Pancreas (tissue), 10 donors: ENCODE measurements around the gene F2R. TPM values are rescaled to one million over a fixed set of nuclear protein-coding genes. Genes with fewer than 3 reads are reported as not detected.
A peak's percentile ranks its signal among the peaks of the same experiment; 100 is the strongest.

Source experiments
- ATAC-seq, 4 donors: fragments of 200-7000 bp; cut with Tn5 transposase; one replicate each; pipeline versions ENCODE4 v1.8.0 to v1.9.1; 2020; ENCODE audit warnings: mild to moderate bottlenecking in 4 of 4, moderate library complexity in 4 of 4
- DNase-seq, 6 donors: peaks; one replicate each; pipeline ENCODE4 v3.0.0-alpha.2; 2020
- FAIRE-seq: peaks from 2 replicates; lab custom pipeline; 2012; peaks lifted over from hg19 to GRCh38; lab: Jason Lieb, UNC
- H3K27ac ChIP-seq, 4 donors: fragments of 200-600 bp; sonication (generic); 1 replicate in 3 of 4; 2 replicates in 1 of 4; pipeline versions ENCODE4 v1.5.0 to v1.8.0; 2020
- H3K27me3 ChIP-seq, 4 donors: fragments of 200-600 bp; one replicate each; pipeline ENCODE4 v1.8.0; 2021
- H3K36me3 ChIP-seq, 3 donors: fragments of 200-600 bp; sonication (generic) in 1 of 3; one replicate each; pipeline versions ENCODE4 v1.5.0 to v1.8.0; 2020 to 2021
- H3K4me1 ChIP-seq, 3 donors: fragments of 200-600 bp; one replicate each; pipeline ENCODE4 v1.8.0; 2021
- H3K4me3 ChIP-seq, 4 donors: fragments of 200-600 bp; sonication (generic) in 2 of 4; one replicate each; pipeline versions ENCODE4 v1.5.0 to v1.8.0; 2020 to 2021
- H3K9me3 ChIP-seq, 4 donors: fragments of 200-600 bp; one replicate each; pipeline ENCODE4 v1.8.0; 2021
- WGBS, 2 donors: extraction: QIAGEN DNeasy Blood & Tissue Kit; methylation state at CpG; one replicate each; pipeline ENCODE4 v1.1.7; 2013; 5-methylcytosine and 5-hydroxymethylcytosine counted together
- intact Hi-C, 3 donors: fragments of 100-400 bp; cut with DNase I; formaldehyde crosslinking; loops; one replicate each; pipeline versions ENCODE4 v1.11.1 to v1.14.2; 2022
- polyA plus RNA-seq, 2 donors: library from polyadenylated mRNA; stranded (reverse); fragments of 200-250 nt; gene quantifications; one replicate each; pipeline ENCODE4 v1.2.3, GENCODE V29; 2013
- total RNA-seq, 6 donors: library from RNA; stranded (reverse); fragmentation: NEBNext Ultra II Directional in 4 of 6; extraction: Animal tissue kit (Norgen Biotek cat#: 25700) in 4 of 6; gene quantifications; one replicate each; pipeline versions ENCODE4 v1.2.1 to v1.2.4, GENCODE V29; 2021 to 2023
- TF ChIP-seq, protein P1 (sequence below), 4 donors: fragments of 200-600 bp; sonication (generic) in 3 of 4; IDR thresholded peaks; one replicate each; pipeline versions ENCODE4 v1.5.0 to v1.8.0; 2021; ENCODE audit warnings: antibody characterized with exemption in 4 of 4
- donor health status: healthy with polysubstance abuse.
- donor health status: DM: no; HTN: no; CAD: no; lungs with moderate emphysema.
- donor health status: DM: no; HTN: no; CAD: no.
- donor health status: control.
- donor health status: control.
- donor health status: Bipolar disorder and iron deficiency.
- donor health status: DM: yes; HTN: yes; CAD: no.
- donor health status: DM: no; HTN: no; CAD: no.
- donor health status: DM: no; HTN: no; CAD: no.
- donor health status: DM: yes; HTN: yes; CAD: no.

The F2R gene
- total and polyA plus RNA-seq, 8 donors: 0.38 to 15.0 (median 1.7) TPM

- Histone ChIP-seq H3K36me3 (peaks cover 3 to 5% (median 3%) of the 10 kb centered on the region in 3 donors), H3K27ac (no peak overlapping the region), H3K4me3 (no peak overlapping the region), H3K4me1 (no peaks in the 10 kb centered on the region), H3K9me3 (no peaks in the 10 kb centered on the region), H3K27me3 (no peaks in the 10 kb centered on the region)
- intact Hi-C loops: no loop called here
- FAIRE-seq (no peak), ATAC-seq (peak in 1 of 4 donors; percentile 18), DNase-seq (no peak)
- TF ChIP-seq, protein P1, sequence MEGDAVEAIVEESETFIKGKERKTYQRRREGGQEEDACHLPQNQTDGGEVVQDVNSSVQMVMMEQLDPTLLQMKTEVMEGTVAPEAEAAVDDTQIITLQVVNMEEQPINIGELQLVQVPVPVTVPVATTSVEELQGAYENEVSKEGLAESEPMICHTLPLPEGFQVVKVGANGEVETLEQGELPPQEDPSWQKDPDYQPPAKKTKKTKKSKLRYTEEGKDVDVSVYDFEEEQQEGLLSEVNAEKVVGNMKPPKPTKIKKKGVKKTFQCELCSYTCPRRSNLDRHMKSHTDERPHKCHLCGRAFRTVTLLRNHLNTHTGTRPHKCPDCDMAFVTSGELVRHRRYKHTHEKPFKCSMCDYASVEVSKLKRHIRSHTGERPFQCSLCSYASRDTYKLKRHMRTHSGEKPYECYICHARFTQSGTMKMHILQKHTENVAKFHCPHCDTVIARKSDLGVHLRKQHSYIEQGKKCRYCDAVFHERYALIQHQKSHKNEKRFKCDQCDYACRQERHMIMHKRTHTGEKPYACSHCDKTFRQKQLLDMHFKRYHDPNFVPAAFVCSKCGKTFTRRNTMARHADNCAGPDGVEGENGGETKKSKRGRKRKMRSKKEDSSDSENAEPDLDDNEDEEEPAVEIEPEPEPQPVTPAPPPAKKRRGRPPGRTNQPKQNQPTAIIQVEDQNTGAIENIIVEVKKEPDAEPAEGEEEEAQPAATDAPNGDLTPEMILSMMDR (IDR thresholded peaks at IDR 0.05): no peak
- 82 to 83% methylated on average over 7 of the region's 7 CpGs for WGBS, 2 donors
Measured at GRCh38 chr5:76690704-76691466, 25.0 kb upstream of the F2R start.

DNA sequence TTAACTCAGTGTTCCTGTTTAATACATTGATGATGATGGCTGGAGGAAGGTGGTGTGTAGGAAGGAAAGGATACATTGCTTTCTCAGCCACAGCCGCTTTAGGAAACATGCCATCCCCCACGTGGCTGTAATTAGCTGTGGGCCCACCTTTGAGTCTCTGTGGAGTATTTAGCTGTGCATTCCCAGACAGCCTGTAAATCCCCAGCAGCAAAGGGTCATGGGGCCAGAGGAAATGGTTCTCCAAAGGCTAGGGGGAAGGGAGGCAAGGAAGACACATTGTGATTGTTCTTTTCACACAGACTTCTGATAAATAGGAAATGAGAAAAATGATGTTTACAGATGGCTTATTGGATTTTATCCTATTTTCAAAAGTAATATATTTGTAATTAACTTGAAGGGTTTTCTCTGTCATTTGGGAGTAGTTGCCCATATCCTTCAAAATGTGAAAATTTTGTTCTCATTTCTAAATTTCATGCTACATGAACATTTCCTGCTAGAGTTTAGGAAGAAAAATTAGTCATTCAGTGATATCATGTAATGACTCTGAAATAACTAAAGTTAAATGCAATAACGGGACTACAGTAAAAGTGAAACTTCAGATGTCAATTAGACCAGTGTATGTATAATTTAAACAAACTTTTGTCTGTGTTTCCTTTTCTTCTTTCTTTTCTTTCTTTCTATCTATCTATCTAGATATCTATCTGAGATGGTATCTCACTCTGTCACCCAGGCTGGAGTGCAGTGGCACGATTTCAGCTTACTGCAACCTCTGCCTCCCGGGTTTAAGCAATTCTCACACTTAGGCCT is 24.3 kb upstream of the F2R start:
- 76 to 80% methylated on average over 5 of the region's 5 CpGs for WGBS, 2 donors
- no peak overlapping the region for H3K27ac ChIP-seq
- no peak overlapping the region for H3K4me3 ChIP-seq
- FAIRE-seq: no peak
- DNase-seq: no peak
- ATAC-seq: peak in 1 of 4 donors; percentile 45
- TF ChIP-seq, protein P1 (IDR thresholded peaks at IDR 0.05): no peak
- peaks cover 3 to 7% (median 5%) of the 10 kb centered on the region in 3 donors for H3K36me3 ChIP-seq
- H3K27me3 ChIP-seq: no peaks in the 10 kb centered on the region
- intact Hi-C loops: no loop called here
- no peaks in the 10 kb centered on the region for H3K9me3 ChIP-seq
- no peaks in the 10 kb centered on the region for H3K4me1 ChIP-seq

DNA sequence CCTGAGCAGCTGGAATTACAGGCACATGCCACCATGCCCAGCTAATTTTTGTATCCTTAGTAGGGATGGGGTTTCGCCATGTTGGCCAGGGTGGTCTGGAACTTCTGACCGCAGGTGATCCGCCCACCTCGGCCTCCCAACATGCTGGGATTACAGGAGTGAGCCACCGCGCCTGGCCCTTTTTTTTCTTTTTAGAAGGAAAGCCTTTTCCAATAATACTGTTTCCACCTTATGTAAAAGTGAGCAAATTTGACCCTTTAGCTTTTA is 23.7 kb upstream of the F2R start:
- no peaks in the 10 kb centered on the region for H3K27me3 ChIP-seq
- TF ChIP-seq, protein P1 (IDR thresholded peaks at IDR 0.05): no peak
- no peak overlapping the region for H3K27ac ChIP-seq
- no peaks in the 10 kb centered on the region for H3K9me3 ChIP-seq
- H3K4me1 ChIP-seq: no peaks in the 10 kb centered on the region
- DNase-seq: no peak
- FAIRE-seq: no peak
- peaks cover 3 to 8% (median 7%) of the 10 kb centered on the region in 3 donors for H3K36me3 ChIP-seq
- no peak overlapping the region for H3K4me3 ChIP-seq
- WGBS, 2 donors: 95 to 97% methylated on average over 6 of the region's 6 CpGs
- ATAC-seq: no peak
- intact Hi-C loops: no loop called here

GRCh38 chr5:76692651-76693050 is 23.3 kb upstream of the F2R start:
- no peak overlapping the region for H3K27ac ChIP-seq
- H3K36me3 ChIP-seq: peaks cover 3 to 8% (median 7%) of the 10 kb centered on the region in 3 donors
- no peak overlapping the region for H3K4me3 ChIP-seq
- no peaks in the 10 kb centered on the region for H3K9me3 ChIP-seq
- intact Hi-C loops: no loop called here
- FAIRE-seq (no peak), ATAC-seq (no peak), DNase-seq (no peak)
- H3K27me3 ChIP-seq: no peaks in the 10 kb centered on the region
- 92 to 94% methylated on average over 3 of the region's 3 CpGs for WGBS, 2 donors
- H3K4me1 ChIP-seq: no peaks in the 10 kb centered on the region
- TF ChIP-seq, protein P1 (IDR thresholded peaks at IDR 0.05): no peak
